ENCODE results near the gene KCNE3.
A peak's percentile ranks its signal among the peaks of the same experiment; 100 is the strongest.

Gene KCNE3

DNA sequence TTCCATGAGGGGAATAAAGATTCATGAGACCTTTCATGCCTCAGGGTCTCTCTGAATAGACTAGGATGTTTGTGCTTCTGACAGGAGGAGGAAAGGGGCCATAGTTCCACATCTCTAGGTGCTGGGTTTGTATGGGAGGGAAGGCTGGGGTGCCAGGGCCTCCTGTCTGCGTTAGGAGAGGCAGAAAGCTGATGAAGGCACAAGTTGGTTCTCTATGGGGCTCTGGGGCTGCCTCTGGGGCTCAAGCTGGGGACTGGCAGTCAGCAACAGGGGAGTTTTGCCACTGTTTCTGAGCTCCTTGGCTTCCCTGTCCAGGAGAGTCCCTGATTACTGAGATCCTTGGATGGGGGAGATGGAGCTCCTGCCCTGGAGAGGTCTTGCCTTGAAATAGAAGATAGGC is 4.1 kb downstream of the KCNE3 start:
- TF ChIP-seq POLR2A (IDR thresholded peaks at IDR 0.05; ENCODE audit: low read depth, low read length), result no peak
- no peak for TF ChIP-seq POU2F2 (IDR thresholded peaks at IDR 0.05; ENCODE audit: low read depth, low read length)
- no peak for TF ChIP-seq SPI1 (IDR thresholded peaks at IDR 0.05; ENCODE audit: low read depth, low read length)
- no peak for TF ChIP-seq PAX5 (IDR thresholded peaks at IDR 0.05; ENCODE audit: insufficient read depth, low read length, severe bottlenecking)
- no peak for TF ChIP-seq POLR2AphosphoS5 (IDR thresholded peaks at IDR 0.05; ENCODE audit: low read depth, low read length)
- TF ChIP-seq TAF1 (IDR thresholded peaks at IDR 0.05; ENCODE audit: low read depth, low read length), result no peak
- no peak for FAIRE-seq

DNA sequence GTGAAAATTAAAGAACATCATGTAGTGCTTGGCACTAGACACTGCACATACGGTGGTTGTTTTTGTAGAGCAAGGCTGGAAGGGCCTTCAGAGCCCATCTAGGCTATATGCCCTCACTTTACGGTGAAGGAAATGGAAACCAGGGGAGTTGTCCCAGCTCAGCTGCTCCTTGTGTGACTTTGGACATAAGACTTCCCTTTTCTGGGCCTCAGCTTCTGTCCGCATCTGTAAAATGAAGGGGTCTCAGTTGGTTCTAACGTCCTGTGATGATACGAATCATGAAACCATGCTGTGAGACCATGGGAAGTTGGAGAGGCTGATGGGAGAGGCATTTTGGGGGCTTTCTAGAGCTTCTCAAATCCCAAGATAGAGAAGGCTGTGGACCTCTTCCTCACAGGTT is 4.7 kb downstream of the KCNE3 start:
- no peak for FAIRE-seq
- TF ChIP-seq TAF1 (IDR thresholded peaks at IDR 0.05; ENCODE audit: low read depth, low read length) (no peak), POU2F2 (IDR thresholded peaks at IDR 0.05; ENCODE audit: low read depth, low read length) (no peak), PAX5 (IDR thresholded peaks at IDR 0.05; ENCODE audit: insufficient read depth, low read length, severe bottlenecking) (no peak), POLR2AphosphoS5 (IDR thresholded peaks at IDR 0.05; ENCODE audit: low read depth, low read length) (no peak), POLR2A (IDR thresholded peaks at IDR 0.05; ENCODE audit: low read depth, low read length) (no peak), SPI1 (IDR thresholded peaks at IDR 0.05; ENCODE audit: low read depth, low read length) (no peak)
- DNase-seq (ENCODE audit: insufficient read length, low spot score), result no peak

More for the DNA sequence above, 4.1 kb downstream of the KCNE3 start:
- no peak for DNase-seq (ENCODE audit: insufficient read length, low spot score)

DNA sequence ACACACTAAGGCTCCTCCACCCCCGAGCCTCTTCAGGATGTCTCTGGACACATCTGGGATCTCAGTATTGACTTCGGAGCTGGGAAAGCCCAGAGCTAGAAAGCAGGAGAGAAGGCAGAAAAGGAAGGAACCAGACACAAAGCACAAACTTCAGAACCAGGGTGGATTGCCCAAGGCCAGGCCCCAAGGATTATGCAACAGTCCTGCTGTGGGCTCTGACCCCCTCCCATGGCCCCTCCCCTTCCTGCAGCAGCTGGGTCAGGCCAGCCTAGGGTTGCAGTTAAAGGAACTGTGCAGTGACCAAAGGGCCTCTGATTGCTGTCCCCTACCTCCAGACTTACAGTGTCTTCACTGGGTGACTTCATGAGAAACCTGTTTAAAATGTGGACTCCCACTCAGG is 5.3 kb downstream of the KCNE3 start:
- DNase-seq (ENCODE audit: insufficient read length, low spot score) (no peak), FAIRE-seq (no peak)
- TF ChIP-seq POLR2A (IDR thresholded peaks at IDR 0.05; ENCODE audit: low read depth, low read length) (no peak), PAX5 (IDR thresholded peaks at IDR 0.05; ENCODE audit: insufficient read depth, low read length, severe bottlenecking) (no peak), POLR2AphosphoS5 (IDR thresholded peaks at IDR 0.05; ENCODE audit: low read depth, low read length) (no peak), SPI1 (IDR thresholded peaks at IDR 0.05; ENCODE audit: low read depth, low read length) (no peak), POU2F2 (IDR thresholded peaks at IDR 0.05; ENCODE audit: low read depth, low read length) (no peak), TAF1 (IDR thresholded peaks at IDR 0.05; ENCODE audit: low read depth, low read length) (no peak)

DNA sequence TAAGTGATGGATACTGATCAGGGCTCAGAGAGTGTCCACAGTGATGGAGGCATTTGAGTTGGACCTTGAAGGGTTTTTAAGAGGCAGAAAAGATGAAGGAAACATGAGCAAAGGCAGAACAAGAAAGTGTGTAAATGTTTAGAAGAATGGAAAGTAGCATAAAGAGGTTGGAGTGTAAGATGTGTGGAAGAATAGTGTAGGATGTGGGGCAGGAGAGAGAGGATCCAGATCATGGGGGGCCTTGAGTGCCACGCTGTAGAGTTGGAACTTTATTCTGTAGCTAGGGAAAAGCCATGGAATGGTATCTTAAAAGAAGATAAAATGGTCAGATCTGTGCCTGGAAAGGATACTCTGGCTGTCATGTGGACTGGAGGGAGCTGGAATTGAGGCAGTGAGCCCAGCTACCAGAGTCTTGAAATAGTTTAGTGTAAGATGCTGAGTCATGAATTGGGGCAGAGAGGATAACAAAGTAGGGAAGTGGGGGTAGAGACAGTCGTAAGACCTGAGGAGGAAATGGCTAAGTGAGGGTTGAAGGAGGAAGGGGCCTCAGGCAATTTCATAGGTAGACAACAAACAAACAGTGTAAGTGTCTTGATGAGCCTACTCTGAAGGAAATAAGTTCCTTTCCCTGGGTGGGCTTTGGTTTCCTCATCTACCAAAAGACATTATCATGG is 6.7 kb downstream of the KCNE3 start:
- FAIRE-seq, result no peak
- TF ChIP-seq POU2F2 (IDR thresholded peaks at IDR 0.05; ENCODE audit: low read depth, low read length) (no peak), TAF1 (IDR thresholded peaks at IDR 0.05; ENCODE audit: low read depth, low read length) (no peak), POLR2A (IDR thresholded peaks at IDR 0.05; ENCODE audit: low read depth, low read length) (no peak)

DNA sequence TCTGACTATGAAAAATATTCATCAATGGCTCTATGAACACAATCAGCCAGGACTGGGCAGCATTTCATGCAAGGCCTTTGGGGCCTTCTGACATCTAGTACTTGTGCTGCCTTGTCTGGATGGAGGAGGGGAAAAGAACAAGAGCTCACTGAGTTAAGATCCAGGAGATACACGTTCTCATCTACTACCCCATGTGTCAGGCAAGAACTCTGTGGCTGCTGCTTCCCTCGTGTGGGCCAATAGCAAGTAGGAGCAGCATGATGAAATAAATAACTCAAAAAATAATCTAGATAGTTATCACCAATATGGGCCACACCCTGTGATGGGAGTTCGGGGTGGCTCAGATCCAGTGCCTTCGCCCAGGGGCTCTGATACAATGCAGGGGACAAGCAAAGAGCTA is 7.3 kb downstream of the KCNE3 start:
- no peak for FAIRE-seq
- TF ChIP-seq SPI1 (IDR thresholded peaks at IDR 0.05; ENCODE audit: low read depth, low read length) (no peak), POLR2A (IDR thresholded peaks at IDR 0.05; ENCODE audit: low read depth, low read length) (no peak), POU2F2 (IDR thresholded peaks at IDR 0.05; ENCODE audit: low read depth, low read length) (no peak), TAF1 (IDR thresholded peaks at IDR 0.05; ENCODE audit: low read depth, low read length) (no peak), POLR2AphosphoS5 (IDR thresholded peaks at IDR 0.05; ENCODE audit: low read depth, low read length) (no peak), PAX5 (IDR thresholded peaks at IDR 0.05; ENCODE audit: insufficient read depth, low read length, severe bottlenecking) (no peak)

More for the DNA sequence above, 6.7 kb downstream of the KCNE3 start:
- no peak for DNase-seq (ENCODE audit: insufficient read length, low spot score)

DNA sequence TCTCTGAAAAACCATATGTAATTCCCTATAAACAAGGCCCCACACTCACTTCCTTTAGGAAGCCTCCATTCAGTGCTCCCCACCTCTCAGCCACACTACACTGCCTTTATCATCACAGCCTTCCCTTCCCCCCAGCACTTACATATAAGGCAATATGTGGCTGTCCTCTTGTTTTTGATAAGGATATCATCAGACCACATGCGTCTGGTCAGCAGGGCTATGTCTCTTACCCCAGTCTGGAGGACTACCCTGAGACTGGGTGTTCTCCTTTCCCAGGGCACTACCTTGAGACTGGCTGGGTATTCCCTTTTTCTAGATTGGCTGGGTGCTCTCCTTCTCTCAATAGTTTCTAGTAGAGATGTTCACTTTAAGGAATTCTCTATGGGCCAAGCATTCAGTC is 7.8 kb downstream of the KCNE3 start:
- TF ChIP-seq PAX5 (IDR thresholded peaks at IDR 0.05; ENCODE audit: insufficient read depth, low read length, severe bottlenecking), result no peak
- no peak for TF ChIP-seq SPI1 (IDR thresholded peaks at IDR 0.05; ENCODE audit: low read depth, low read length)
- no peak for TF ChIP-seq POLR2AphosphoS5 (IDR thresholded peaks at IDR 0.05; ENCODE audit: low read depth, low read length)
- no peak for TF ChIP-seq POLR2A (IDR thresholded peaks at IDR 0.05; ENCODE audit: low read depth, low read length)
- no peak for TF ChIP-seq POU2F2 (IDR thresholded peaks at IDR 0.05; ENCODE audit: low read depth, low read length)
- TF ChIP-seq TAF1 (IDR thresholded peaks at IDR 0.05; ENCODE audit: low read depth, low read length), result no peak
- no peak for FAIRE-seq
- no peak for DNase-seq (ENCODE audit: insufficient read length, low spot score)

More for the DNA sequence above, 7.3 kb downstream of the KCNE3 start:
- DNase-seq (ENCODE audit: insufficient read length, low spot score), result no peak

DNA sequence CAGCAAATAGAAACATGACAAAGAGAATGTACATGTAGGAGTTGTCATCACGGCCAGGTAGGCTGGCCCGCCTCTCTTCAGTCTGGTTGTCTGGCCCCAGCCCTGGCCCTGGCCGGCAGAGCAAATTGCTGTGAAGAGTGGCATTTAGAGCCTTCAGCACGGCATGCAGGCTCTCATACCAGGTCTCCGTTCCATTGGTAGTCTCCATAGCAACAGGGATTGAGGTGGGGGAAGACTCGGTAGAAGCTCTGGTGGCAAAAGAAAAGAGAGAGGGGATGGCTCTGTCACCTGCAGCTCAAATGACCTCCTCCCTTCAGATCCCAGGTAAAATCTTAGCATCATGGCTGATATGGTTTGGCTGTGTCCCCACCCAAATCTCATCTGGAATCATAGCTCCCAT is 10.0 kb downstream of the KCNE3 start:
- no peak for FAIRE-seq
- DNase-seq (ENCODE audit: insufficient read length, low spot score), result no peak
- TF ChIP-seq PAX5 (IDR thresholded peaks at IDR 0.05; ENCODE audit: insufficient read depth, low read length, severe bottlenecking) (no peak), POLR2AphosphoS5 (IDR thresholded peaks at IDR 0.05; ENCODE audit: low read depth, low read length) (no peak), TAF1 (IDR thresholded peaks at IDR 0.05; ENCODE audit: low read depth, low read length) (no peak), SPI1 (IDR thresholded peaks at IDR 0.05; ENCODE audit: low read depth, low read length) (no peak)

DNA sequence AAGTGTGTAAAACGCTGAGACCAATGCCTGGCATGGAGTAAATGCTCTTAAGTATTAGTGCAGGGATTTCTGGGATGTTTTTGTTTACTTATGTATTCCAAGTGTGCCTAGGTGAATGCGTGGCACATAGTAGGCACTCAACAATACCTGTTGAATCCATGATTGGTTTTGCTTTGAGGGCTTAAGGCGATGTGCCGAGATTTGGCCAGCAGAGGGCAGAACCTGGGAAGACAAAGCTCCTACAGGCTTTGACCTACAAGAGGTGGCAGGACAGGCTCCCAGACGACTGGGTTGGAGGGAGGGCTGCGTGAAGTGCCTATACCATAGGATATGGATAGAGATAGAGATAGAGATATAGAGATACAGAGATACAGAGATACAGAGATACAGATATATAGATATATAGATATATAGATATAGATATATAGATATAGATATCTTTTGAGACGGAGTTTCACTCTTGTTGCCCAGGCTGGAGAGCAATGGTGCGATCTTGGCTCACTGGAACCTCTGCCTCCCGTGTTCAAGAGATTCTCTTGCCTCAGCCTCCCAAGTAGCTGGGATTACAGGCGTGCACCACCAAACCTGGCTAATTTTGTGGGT is 13.9 kb downstream of the KCNE3 start:
- DNase-seq (ENCODE audit: insufficient read length, low spot score) (peak; percentile 50), FAIRE-seq (no peak)
- TF ChIP-seq POLR2AphosphoS5 (IDR thresholded peaks at IDR 0.05; ENCODE audit: low read depth, low read length) (no peak), SPI1 (IDR thresholded peaks at IDR 0.05; ENCODE audit: low read depth, low read length) (no peak), POLR2A (IDR thresholded peaks at IDR 0.05; ENCODE audit: low read depth, low read length) (no peak), TAF1 (IDR thresholded peaks at IDR 0.05; ENCODE audit: low read depth, low read length) (no peak), POU2F2 (IDR thresholded peaks at IDR 0.05; ENCODE audit: low read depth, low read length) (no peak), PAX5 (IDR thresholded peaks at IDR 0.05; ENCODE audit: insufficient read depth, low read length, severe bottlenecking) (no peak)

DNA sequence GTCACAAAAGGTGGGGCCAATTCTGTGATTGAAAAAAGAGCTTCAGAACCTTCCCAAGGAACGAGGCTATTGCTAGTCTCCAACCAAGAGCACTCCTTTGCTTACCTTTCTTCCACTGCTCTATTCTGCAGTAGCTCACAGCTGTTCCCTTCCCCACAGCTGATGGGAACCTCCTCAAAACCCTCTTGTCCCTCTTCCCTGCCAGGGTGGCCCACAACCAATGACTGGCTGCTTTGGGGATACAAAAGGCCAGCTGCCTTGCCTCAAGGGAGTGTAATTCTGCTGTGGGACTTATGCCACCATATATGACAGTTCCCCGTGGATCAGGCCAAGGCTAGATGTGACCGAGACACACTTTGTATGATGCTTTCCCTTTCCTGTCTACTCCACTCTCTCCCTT is 15.0 kb downstream of the KCNE3 start:
- FAIRE-seq (no peak), DNase-seq (ENCODE audit: insufficient read length, low spot score) (no peak)
- no peak for TF ChIP-seq POU2F2 (IDR thresholded peaks at IDR 0.05; ENCODE audit: low read depth, low read length)
- no peak for TF ChIP-seq POLR2AphosphoS5 (IDR thresholded peaks at IDR 0.05; ENCODE audit: low read depth, low read length)
- no peak for TF ChIP-seq POLR2A (IDR thresholded peaks at IDR 0.05; ENCODE audit: low read depth, low read length)
- TF ChIP-seq SPI1 (IDR thresholded peaks at IDR 0.05; ENCODE audit: low read depth, low read length), result no peak
- no peak for TF ChIP-seq PAX5 (IDR thresholded peaks at IDR 0.05; ENCODE audit: insufficient read depth, low read length, severe bottlenecking)
- no peak for TF ChIP-seq TAF1 (IDR thresholded peaks at IDR 0.05; ENCODE audit: low read depth, low read length)

Measured in GM12891 (cell line).